ENCODE results near the gene APOO. TPM values are rescaled to one million over a fixed set of nuclear protein-coding genes. Genes with fewer than 3 reads are reported as not detected.

Gene APOO
- total RNA-seq, 1 experiment from 2014 or later: 34.5 TPM

DNA sequence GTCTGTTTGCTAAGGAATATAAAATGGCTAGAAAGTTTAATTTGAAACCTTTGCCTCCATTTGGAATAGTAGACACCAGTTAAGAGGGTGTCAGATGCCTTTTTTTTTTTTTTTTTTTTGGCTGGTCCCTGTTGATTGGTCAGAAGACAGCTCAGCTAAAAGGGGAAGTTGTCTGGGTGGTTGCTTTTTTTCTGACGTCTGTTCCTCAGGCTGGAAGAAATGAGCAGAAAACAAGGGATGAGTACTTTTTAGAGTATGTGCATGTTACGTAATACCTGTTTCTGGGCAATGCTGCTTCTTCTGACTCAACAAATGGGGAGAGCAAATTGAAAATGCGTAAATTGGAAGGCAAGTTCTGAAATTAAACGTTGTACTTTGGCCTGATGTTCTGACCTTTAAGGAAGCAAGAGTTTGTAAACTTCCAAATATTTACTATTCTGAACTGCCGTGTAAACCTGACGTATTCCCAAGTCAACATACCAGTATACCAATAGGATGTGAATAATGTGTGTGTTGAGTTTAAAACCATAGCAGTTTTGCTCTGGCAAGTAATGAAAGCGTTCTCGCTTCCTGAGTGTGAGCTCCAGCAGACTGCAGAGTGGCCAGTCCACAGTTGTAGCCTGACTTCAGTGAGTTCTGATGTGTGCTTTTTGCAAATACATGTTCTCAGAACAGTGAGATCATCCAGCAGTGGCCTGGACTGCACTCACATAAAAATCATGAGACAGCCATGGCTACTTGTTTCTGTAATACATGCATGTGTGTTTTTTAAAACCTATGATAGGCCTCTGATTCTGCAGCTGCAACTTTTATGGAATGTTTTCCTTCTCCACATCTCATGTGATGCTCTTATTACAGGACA lies 123.0 kb downstream of the APOO start:
- ChIA-PET POLR2A (interaction anchor here (0.6 to 7.7 kb wide), 6 partner anchors 8 to 117 kb away, joined by 3 to 75 read pairs (median 9); no protein-coding TSS in a partner anchor), RAD21 (ENCODE audit: low non-redundant PET in 1 of 2, low total read pairs in 2 of 2, uncharacterized antibody in 2 of 2, unreplicated experiment in 2 of 2) (no interaction called here), CTCF (interaction anchor here (2.9 kb wide), 1 partner anchor 117 kb away, joined by 14 read pairs; no protein-coding TSS in a partner anchor)
- Histone ChIP-seq H3K9me3 (ENCODE audit: control insufficient read depth in 1 of 2, insufficient read depth in 1 of 2, low read depth in 1 of 2, low read length in 2 of 2) (no peaks in the 10 kb centered on the region), H3K36me3 (ENCODE audit: control insufficient read depth in 1 of 2, insufficient read depth in 2 of 2, low read length in 2 of 2) (peaks cover 7 to 17% of the 10 kb centered on the region in 2 experiments), H3K27me3 (ENCODE audit: insufficient read depth, low read length) (no peaks in the 10 kb centered on the region), H3K79me2 (ENCODE audit: insufficient read depth, low read length) (peaks cover 18% of the 10 kb centered on the region), H3K4me3 (replicated peaks in 1 of 2; ENCODE audit: low read depth in 1 of 2, low read length in 2 of 2) (peak overlapping the region; percentile 72 to 74), H3K9ac (ENCODE audit: low read length) (peak overlapping the region; percentile 84), H3K9me2 (ENCODE audit: insufficient read depth) (no peaks in the 10 kb centered on the region), H3K4me1 (ENCODE audit: control insufficient read depth in 1 of 2, insufficient read depth in 2 of 2, low read length in 2 of 2) (peaks cover 26 to 58% of the 10 kb centered on the region in 2 experiments), H4K20me1 (ENCODE audit: insufficient read depth) (0 out of 2 replicates have a peak, but pooled peaks cover 6% of the 10 kb centered on the region), H3K4me2 (ENCODE audit: low read length) (peak overlapping the region; percentile 86), H3K27ac (ENCODE audit: low read depth, low read length) (peak overlapping the region; percentile 78), H2AFZ (ENCODE audit: low read depth, low read length, poor library complexity, severe bottlenecking) (no peak overlapping the region)
- no TSS peak for BruUV-seq (replicated peaks)
- TF ChIP-seq POLR2AphosphoS5 (IDR thresholded peaks at IDR 0.05; ENCODE audit: low read depth, low read length) (peak; percentile 33), JUND (IDR thresholded peaks at IDR 0.05) (no peak)
- ATAC-seq (no peak), DNase-seq (ENCODE audit: low read depth, low spot score) (no peak)
- intact Hi-C loops (cut with micrococcal nuclease): no loop called here

- H3K4me2 ChIP-seq (ENCODE audit: low read length): peak overlapping the region; percentile 86
- peak overlapping the region; percentile 78 for H3K27ac ChIP-seq (ENCODE audit: low read depth, low read length)
- peaks cover 7 to 17% of the 10 kb centered on the region in 2 experiments for H3K36me3 ChIP-seq (ENCODE audit: control insufficient read depth in 1 of 2, insufficient read depth in 2 of 2, low read length in 2 of 2)
- ChIA-PET RAD21 (ENCODE audit: low non-redundant PET in 1 of 2, low total read pairs in 2 of 2, uncharacterized antibody in 2 of 2, unreplicated experiment in 2 of 2) (interaction anchor here (0.6 to 1.4 kb wide), 2 partner anchors 106 to 118 kb away, joined by 4 to 5 read pairs; no protein-coding TSS in a partner anchor), CTCF (interaction anchor here (0.6 to 3.2 kb wide), 2 partner anchors 27 to 118 kb away, joined by 3 to 36 read pairs; no protein-coding TSS in a partner anchor), POLR2A (interaction anchor here (0.7 to 7.7 kb wide), 16 partner anchors 9 to 185 kb away, joined by 3 to 75 read pairs (median 6); partner anchors contain the start of gene ACOT9)
- no peak for DNase-seq (ENCODE audit: low read depth, low spot score)
- no peak for ATAC-seq
- peak overlapping the region; percentile 84 for H3K9ac ChIP-seq (ENCODE audit: low read length)
- H3K27me3 ChIP-seq (ENCODE audit: insufficient read depth, low read length): no peaks in the 10 kb centered on the region
- 0 out of 2 replicates have a peak, but pooled peaks cover 6% of the 10 kb centered on the region for H4K20me1 ChIP-seq (ENCODE audit: insufficient read depth)
- H3K9me3 ChIP-seq (ENCODE audit: control insufficient read depth in 1 of 2, insufficient read depth in 1 of 2, low read depth in 1 of 2, low read length in 2 of 2): no peaks in the 10 kb centered on the region
- intact Hi-C loops (cut with micrococcal nuclease): loop anchor here (2.0 kb wide), 1 partner anchor 89 kb away; no protein-coding TSS in a partner anchor
- H3K79me2 ChIP-seq (ENCODE audit: insufficient read depth, low read length): peaks cover 18% of the 10 kb centered on the region
- H3K9me2 ChIP-seq (ENCODE audit: insufficient read depth): no peaks in the 10 kb centered on the region
- H3K4me1 ChIP-seq (ENCODE audit: control insufficient read depth in 1 of 2, insufficient read depth in 2 of 2, low read length in 2 of 2): peaks cover 30 to 65% of the 10 kb centered on the region in 2 experiments
- peak overlapping the region; percentile 72 to 74 for H3K4me3 ChIP-seq (replicated peaks in 1 of 2; ENCODE audit: low read depth in 1 of 2, low read length in 2 of 2)
- BruUV-seq (replicated peaks): TSS peak; percentile 59
- H2AFZ ChIP-seq (ENCODE audit: low read depth, low read length, poor library complexity, severe bottlenecking): no peak overlapping the region
- no peak for TF ChIP-seq JUND (IDR thresholded peaks at IDR 0.05)
- TF ChIP-seq SP1 (IDR thresholded peaks at IDR 0.05; ENCODE audit: low read depth): no peak
- TF ChIP-seq POLR2AphosphoS5 (IDR thresholded peaks at IDR 0.05; ENCODE audit: low read depth, low read length): 0 out of 2 replicates have a peak, but pooled peaks have one; percentile 20
- TF ChIP-seq REST (IDR thresholded peaks at IDR 0.05; ENCODE audit: low read depth): no peak
- no peak for TF ChIP-seq FOSL1 (IDR thresholded peaks at IDR 0.05; ENCODE audit: low read depth)
Observed at GRCh38 chrX:23783589-23784469, 123.9 kb downstream of the APOO start.

All from HCT116 (cell line).